Activated T-helper 1 cell treated with anti-CD3 and anti-CD28 coated beads, Interleukin-12 subunit alpha, Interleukin-12 subunit beta, Interleukin-2, Interleukin-4 antibody, amounts not matched to agents 30 ng/mL and 10 ng/mL and 1 ng/mL, durations not matched to agents 14 hours and 24 hours and 36 hours (primary cell): Measurements from ENCODE around the gene C6orf89. TPM values are rescaled to one million over a fixed set of nuclear protein-coding genes. Genes with fewer than 3 reads are reported as not detected.

ENCODE experiments used
- DNase-seq: peaks from one replicate; pipeline ENCODE4 v3.0.0; 2021; ENCODE audit warnings: low spot score
- H3K27ac Mint-ChIP-seq: one replicate; pipeline ENCODE4 v1.8.0; 2021; ENCODE audit warnings: mild to moderate bottlenecking, mixed read lengths
- H3K27me3 Mint-ChIP-seq: one replicate; pipeline ENCODE4 v1.8.0; 2022; ENCODE audit warnings: mild to moderate bottlenecking, moderate library complexity, mixed read lengths; ENCODE audit not compliant: insufficient read depth
- H3K36me3 Mint-ChIP-seq: one replicate; pipeline ENCODE4 v1.8.0; 2021; ENCODE audit warnings: low read depth, mixed read lengths
- H3K4me1 Mint-ChIP-seq: one replicate; pipeline ENCODE4 v1.8.0; 2021; ENCODE audit warnings: low read depth, mixed read lengths
- H3K4me3 Mint-ChIP-seq: one replicate; pipeline ENCODE4 v1.8.0; 2021; ENCODE audit warnings: mild to moderate bottlenecking, moderate library complexity, mixed read lengths
- H3K9me3 Mint-ChIP-seq: one replicate; pipeline ENCODE4 v1.8.0; 2021; ENCODE audit warnings: mixed read lengths
- intact Hi-C: fragments of 100-400 bp; cut with micrococcal nuclease; formaldehyde crosslinking; loops from one replicate; pipeline ENCODE4 v1.15.1; 2024
- total RNA-seq: library from RNA; stranded (reverse); gene quantifications from 2 replicates; pipeline ENCODE4 v1.2.3, GENCODE V29; 2022

C6orf89 gene
- total RNA-seq, 1 donor from 2014 or later: 31.5 TPM

GRCh38 chr6:36967757-36968156, 82.0 kb downstream of the C6orf89 start:
- Mint-ChIP-seq H3K36me3 (peaks cover 40% of the 10 kb centered on the region), H3K27ac (peak overlapping the region; percentile 34), H3K9me3 (no peaks in the 10 kb centered on the region), H3K4me3 (no peak overlapping the region), H3K27me3 (no peaks in the 10 kb centered on the region), H3K4me1 (peaks cover 20% of the 10 kb centered on the region)
- no peak for DNase-seq
- intact Hi-C loops: no loop called here

GRCh38 chr6:36968266-36968977, 82.7 kb downstream of the C6orf89 start:
- Mint-ChIP-seq H3K4me3 (no peak overlapping the region), H3K27ac (no peak overlapping the region), H3K36me3 (peaks cover 44% of the 10 kb centered on the region), H3K27me3 (no peaks in the 10 kb centered on the region), H3K4me1 (peaks cover 13% of the 10 kb centered on the region), H3K9me3 (no peaks in the 10 kb centered on the region)
- no peak for DNase-seq
- intact Hi-C loops: no loop called here

- H3K4me1 Mint-ChIP-seq: peaks cover 7% of the 10 kb centered on the region
- intact Hi-C loops: no loop called here
- H3K9me3 Mint-ChIP-seq: no peaks in the 10 kb centered on the region
- DNase-seq: no peak
- H3K27me3 Mint-ChIP-seq: no peaks in the 10 kb centered on the region
- H3K36me3 Mint-ChIP-seq: peaks cover 47% of the 10 kb centered on the region
- H3K4me3 Mint-ChIP-seq: no peak overlapping the region
- no peak overlapping the region for H3K27ac Mint-ChIP-seq
These were observed 83.5 kb downstream of the C6orf89 start for GRCh38 chr6:36969240-36969691.

- intact Hi-C loops: no loop called here
- H3K27ac Mint-ChIP-seq: no peak overlapping the region
- no peaks in the 10 kb centered on the region for H3K27me3 Mint-ChIP-seq
- DNase-seq: no peak
- H3K9me3 Mint-ChIP-seq: no peaks in the 10 kb centered on the region
- H3K36me3 Mint-ChIP-seq: peaks cover 49% of the 10 kb centered on the region
- H3K4me1 Mint-ChIP-seq: no peaks in the 10 kb centered on the region
- H3K4me3 Mint-ChIP-seq: no peak overlapping the region
These were observed 84.5 kb downstream of the C6orf89 start for GRCh38 chr6:36969988-36970891.

GRCh38 chr6:36970892-36971842, 85.4 kb downstream of the C6orf89 start:
- intact Hi-C loops: no loop called here
- Mint-ChIP-seq H3K27ac (peak overlapping the region; percentile 34), H3K36me3 (peaks cover 52% of the 10 kb centered on the region)

GRCh38 chr6:36971921-36972673, 86.3 kb downstream of the C6orf89 start:
- Mint-ChIP-seq H3K36me3 (peaks cover 52% of the 10 kb centered on the region), H3K9me3 (no peaks in the 10 kb centered on the region)
- DNase-seq: no peak

More at GRCh38 chr6:36970892-36971842, 85.4 kb downstream of the C6orf89 start:
- Mint-ChIP-seq H3K4me3 (no peak overlapping the region), H3K9me3 (no peaks in the 10 kb centered on the region), H3K4me1 (no peaks in the 10 kb centered on the region), H3K27me3 (no peaks in the 10 kb centered on the region)
- no peak for DNase-seq

GRCh38 chr6:36973190-36973589, 87.4 kb downstream of the C6orf89 start:
- H3K27ac Mint-ChIP-seq: no peak overlapping the region
- H3K4me1 Mint-ChIP-seq: no peaks in the 10 kb centered on the region
- peaks cover 55% of the 10 kb centered on the region for H3K36me3 Mint-ChIP-seq
- H3K27me3 Mint-ChIP-seq: no peaks in the 10 kb centered on the region
- H3K4me3 Mint-ChIP-seq: no peak overlapping the region
- DNase-seq: no peak
- H3K9me3 Mint-ChIP-seq: no peaks in the 10 kb centered on the region
- intact Hi-C loops: no loop called here

More at GRCh38 chr6:36971921-36972673, 86.3 kb downstream of the C6orf89 start:
- no peak overlapping the region for H3K4me3 Mint-ChIP-seq
- no peaks in the 10 kb centered on the region for H3K4me1 Mint-ChIP-seq
- H3K27ac Mint-ChIP-seq: peak overlapping the region; percentile 34
- no peaks in the 10 kb centered on the region for H3K27me3 Mint-ChIP-seq
- intact Hi-C loops: no loop called here

GRCh38 chr6:36973647-36974046, 87.9 kb downstream of the C6orf89 start:
- Mint-ChIP-seq H3K4me1 (no peaks in the 10 kb centered on the region), H3K4me3 (no peak overlapping the region), H3K27me3 (no peaks in the 10 kb centered on the region), H3K27ac (no peak overlapping the region), H3K9me3 (no peaks in the 10 kb centered on the region), H3K36me3 (peaks cover 52% of the 10 kb centered on the region)
- no peak for DNase-seq
- intact Hi-C loops: no loop called here

GRCh38 chr6:36975231-36976006, 89.7 kb downstream of the C6orf89 start:
- no peak for DNase-seq
- intact Hi-C loops: no loop called here
- H3K36me3 Mint-ChIP-seq: peaks cover 54% of the 10 kb centered on the region
- peaks cover 15% of the 10 kb centered on the region for H3K4me1 Mint-ChIP-seq
- H3K9me3 Mint-ChIP-seq: no peaks in the 10 kb centered on the region
- H3K27me3 Mint-ChIP-seq: no peaks in the 10 kb centered on the region
- no peak overlapping the region for H3K27ac Mint-ChIP-seq
- H3K4me3 Mint-ChIP-seq: no peak overlapping the region

GRCh38 chr6:36976007-36976264, 90.2 kb downstream of the C6orf89 start:
- H3K27me3 Mint-ChIP-seq: no peaks in the 10 kb centered on the region
- H3K9me3 Mint-ChIP-seq: no peaks in the 10 kb centered on the region
- H3K4me3 Mint-ChIP-seq: no peak overlapping the region
- intact Hi-C loops: no loop called here
- DNase-seq: no peak
- peaks cover 20% of the 10 kb centered on the region for H3K4me1 Mint-ChIP-seq
- no peak overlapping the region for H3K27ac Mint-ChIP-seq
- peaks cover 57% of the 10 kb centered on the region for H3K36me3 Mint-ChIP-seq

- Mint-ChIP-seq H3K27me3 (no peaks in the 10 kb centered on the region), H3K4me1 (peaks cover 24% of the 10 kb centered on the region), H3K9me3 (no peaks in the 10 kb centered on the region), H3K27ac (no peak overlapping the region), H3K36me3 (peaks cover 55% of the 10 kb centered on the region), H3K4me3 (no peak overlapping the region)
- DNase-seq: no peak
- intact Hi-C loops: no loop called here
These were observed 90.8 kb downstream of the C6orf89 start for GRCh38 chr6:36976509-36976908.
